HepG2 (cell line): ENCODE measurements around the gene RABL6. TPM values are rescaled to one million over a fixed set of nuclear protein-coding genes. Genes with fewer than 3 reads are reported as not detected.

Source experiments
- GMEB1 ChIP-seq: sonication (generic); formaldehyde crosslinking; IDR thresholded peaks from 2 replicates; pipeline ENCODE4 v1.5.1; 2020; ENCODE audit warnings: missing genetic modification reagents, mild to moderate bottlenecking, borderline replicate concordance
- PHF5A ChIP-seq: IDR thresholded peaks from one replicate; pipeline ENCODE4 v1.6.1; 2018; ENCODE audit warnings: low read depth, missing genetic modification reagents; ENCODE audit not compliant: unreplicated experiment
- POLR2AphosphoS5 ChIP-seq: IDR thresholded peaks from 2 replicates; pipeline ENCODE4 v1.6.1; 2012; ENCODE audit warnings: low read depth, low read length
- SP1 ChIP-seq, 2 experiments: fragments of 450-650 bp in 1 of 2; sonication (generic) in 1 of 2; formaldehyde crosslinking in 1 of 2; IDR thresholded peaks; 2 replicates each; pipeline versions ENCODE4 v1.4.0 to v1.6.1; 2016 to 2020; ENCODE audit warnings: missing genetic modification reagents in 1 of 2
- ZBTB44 ChIP-seq: sonication (generic); formaldehyde crosslinking; IDR thresholded peaks from 2 replicates; pipeline ENCODE4 v1.4.0; 2020; ENCODE audit warnings: missing genetic modification reagents
- ZNF841 ChIP-seq: sonication (generic); formaldehyde crosslinking; IDR thresholded peaks from 2 replicates; pipeline ENCODE4 v1.8.1; 2023; ENCODE audit warnings: missing genetic modification reagents, borderline replicate concordance
- polyA plus RNA-seq, 8 experiments: library from polyadenylated mRNA; depleted of rRNA in 3 of 8; stranded (reverse) in 7 of 8; unstranded in 1 of 8; fragments of >200 nt; fragmentation: Illumina TruSeq in 4 of 8; extraction: Trizol in 4 of 8; gene quantifications; 2 replicates each; pipeline versions ENCODE4 v1.2.1 to v1.2.3, GENCODE V29; 2011 to 2016; ENCODE audit warnings: low read depth in 4 of 8, missing spikeins in 1 of 8, mixed read lengths in 1 of 8; ENCODE audit not compliant: insufficient read depth in 1 of 8
- total RNA-seq, 5 experiments: library from RNA; depleted of rRNA; stranded (reverse); fragments of >200 nt; fragmentation: Illumina TruSeq; extraction: Trizol; gene quantifications; 2 replicates each; pipeline ENCODE4 v1.2.3, GENCODE V29; 2016; ENCODE audit warnings: low read depth in 1 of 5

The RABL6 gene
- total and polyA plus RNA-seq, 2 of the 13 experiments (the other 11 are each of a cell fraction or from before 2014, with no cell fraction given), result 81.5 to 125 TPM

GRCh38 chr9:136848393-136849037 is 40.8 kb downstream of the RABL6 start (continued):
- TF ChIP-seq ZBTB44 (CRISPR knock-in tag) (no peak), SP1 (IDR thresholded peaks at IDR 0.05) (no peak), SP1 (CRISPR knock-in tag; IDR thresholded peaks at IDR 0.05) (no peak), POLR2AphosphoS5 (peak; percentile 53), GMEB1 (no peak), ZNF841 (CRISPR knock-in tag) (peak; percentile 27; the same call in 1 of the 2 replicates), PHF5A (no peak)
- TF ChIP-seq, all 625 proteins: peak for 34
